Activated CD4-positive, CD25-positive, alpha-beta regulatory T cell treated with anti-CD3 and anti-CD28 coated beads, Interleukin-2, amount 50 U/mL, for 16 hours (primary cell): ENCODE measurements around the gene PPP1R1C.

ENCODE experiments used
- DNase-seq: peaks from one replicate; pipeline ENCODE4 v3.0.0-alpha.2; 2020; ENCODE audit warnings: low read depth, low spot score

PPP1R1C gene

DNA sequence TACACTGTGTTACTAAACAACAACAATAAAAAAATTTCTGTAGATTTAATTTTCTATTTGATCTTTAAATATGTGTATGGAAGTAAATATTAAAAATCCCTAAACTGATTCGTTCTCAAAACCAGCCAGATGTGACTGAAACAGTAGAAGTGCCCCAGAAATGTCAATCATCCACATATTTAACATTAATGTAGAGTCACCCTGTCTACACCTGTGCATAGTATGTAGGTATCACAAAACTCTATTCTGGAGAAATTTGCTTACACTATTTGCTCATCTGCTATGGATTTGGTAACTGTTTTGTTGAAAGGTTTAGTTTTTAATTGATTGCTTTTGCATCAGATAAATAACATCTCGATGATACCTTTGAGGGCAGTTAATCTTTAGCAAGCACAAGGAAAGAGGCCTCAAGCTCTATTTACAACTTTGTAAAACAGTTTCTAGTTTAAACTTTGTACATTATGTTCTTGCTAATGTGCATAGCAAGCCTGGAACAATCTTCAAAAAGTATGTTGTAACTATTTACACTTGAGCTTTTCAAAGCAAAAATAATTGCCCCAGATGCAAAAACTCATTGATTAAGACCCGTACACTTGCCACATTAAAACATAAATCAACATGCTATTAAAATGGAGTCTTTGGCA lies 76.8 kb downstream of the PPP1R1C start:
- no peak for DNase-seq

- DNase-seq, result no peak
These were observed 78.5 kb downstream of the PPP1R1C start for GRCh38 chr2:182064019-182064778.

GRCh38 chr2:182066400-182067087 lies 80.9 kb downstream of the PPP1R1C start:
- no peak for DNase-seq

GRCh38 chr2:182067393-182067792 lies 81.7 kb downstream of the PPP1R1C start:
- DNase-seq, result no peak

GRCh38 chr2:182068811-182069210 lies 83.2 kb downstream of the PPP1R1C start:
- DNase-seq, result no peak

DNA sequence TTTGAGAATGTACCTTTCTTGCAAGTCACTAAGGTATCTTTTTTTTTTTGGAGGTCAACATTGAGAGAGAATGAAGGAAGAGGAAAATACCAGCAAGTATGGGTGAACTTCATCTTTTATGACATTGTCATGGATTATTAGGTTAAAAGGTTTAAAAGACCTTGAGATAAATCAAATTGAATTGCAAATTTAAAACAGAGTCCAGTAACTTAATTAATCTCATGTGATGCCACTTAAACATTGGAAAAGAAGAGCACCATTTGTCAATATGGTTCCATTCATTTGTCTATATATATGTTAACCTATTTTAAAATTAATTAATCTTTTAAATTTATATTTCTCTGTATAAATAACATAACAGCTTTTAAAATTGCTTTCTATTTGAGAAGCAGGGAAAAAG lies 83.8 kb downstream of the PPP1R1C start:
- no peak for DNase-seq

DNA sequence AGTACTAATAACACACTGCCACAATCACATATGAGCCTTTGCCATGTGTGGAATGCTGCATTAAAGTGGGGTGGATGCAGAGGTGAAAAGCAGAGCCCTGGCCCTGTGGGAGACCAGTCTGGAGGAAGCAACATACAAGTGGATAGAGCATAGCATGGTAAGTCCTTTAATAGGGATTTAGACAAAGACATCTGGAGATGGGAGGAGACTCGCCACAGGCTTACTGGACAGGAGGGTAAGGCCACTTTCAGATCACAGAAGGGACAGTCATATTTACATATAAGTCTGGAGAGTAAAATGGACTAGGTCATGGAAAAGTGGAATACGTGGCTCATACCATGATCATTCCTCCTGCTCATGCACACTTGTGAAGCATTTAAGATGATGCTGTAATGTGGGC lies 84.3 kb downstream of the PPP1R1C start:
- DNase-seq, result no peak

DNA sequence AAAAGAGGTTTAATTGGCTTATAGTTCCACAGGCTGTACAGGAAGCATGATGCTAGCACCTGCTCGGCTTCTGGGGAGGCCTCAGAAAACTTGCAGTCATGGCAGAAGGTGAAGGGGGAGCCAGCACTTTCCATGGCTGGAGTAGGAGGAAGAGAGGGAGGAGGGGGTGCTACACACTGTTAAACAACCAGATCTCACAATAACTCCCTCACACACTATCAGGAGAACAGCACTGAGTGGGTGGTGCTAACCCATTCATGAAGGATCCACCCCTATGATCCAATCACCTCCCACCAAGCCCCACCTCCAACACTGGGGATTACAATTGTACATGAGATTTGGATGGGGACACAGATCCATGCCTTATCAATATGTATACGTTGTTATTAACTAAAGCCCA lies 85.1 kb downstream of the PPP1R1C start:
- DNase-seq, result no peak

- DNase-seq, result no peak
These were observed 87.2 kb downstream of the PPP1R1C start for GRCh38 chr2:182072861-182073260.

- no peak for DNase-seq
These were observed 88.0 kb downstream of the PPP1R1C start for GRCh38 chr2:182073613-182074012.

GRCh38 chr2:182077023-182077422 lies 91.4 kb downstream of the PPP1R1C start:
- no peak for DNase-seq

DNA sequence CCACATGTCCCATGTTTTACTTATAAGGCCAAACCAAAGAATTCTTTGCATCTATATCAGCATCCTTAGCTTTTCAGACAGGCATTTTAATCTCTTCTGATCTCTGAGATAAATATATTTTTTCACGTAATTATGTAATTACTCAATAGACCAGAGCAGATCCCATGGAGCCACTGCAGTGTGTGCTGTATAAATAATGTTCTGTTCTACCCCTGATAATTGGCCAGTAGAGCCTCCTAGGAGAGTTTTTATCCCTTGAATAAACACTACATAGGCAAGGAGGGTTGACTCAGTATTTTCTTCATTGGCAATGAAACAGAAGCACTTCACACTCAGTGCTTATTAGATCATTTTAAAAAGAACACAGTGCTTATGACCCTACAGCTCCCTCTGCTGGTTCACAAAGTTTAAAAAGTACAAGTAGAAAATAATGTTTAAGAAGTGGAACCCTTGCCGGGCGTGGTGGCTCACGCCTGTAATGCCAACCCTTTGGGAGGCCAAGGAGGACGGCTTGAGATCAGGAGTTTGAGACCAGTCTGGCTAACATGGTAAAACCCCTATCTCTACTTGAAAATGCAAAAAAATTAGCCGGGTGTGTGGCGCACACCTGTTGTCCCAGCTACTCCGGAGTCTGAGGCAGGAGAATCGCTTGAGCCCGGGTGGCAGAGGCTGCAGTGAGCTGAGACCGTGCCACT lies 91.9 kb downstream of the PPP1R1C start:
- DNase-seq, result no peak

- DNase-seq, result no peak
These were observed 93.4 kb downstream of the PPP1R1C start for GRCh38 chr2:182078988-182079602.

DNA sequence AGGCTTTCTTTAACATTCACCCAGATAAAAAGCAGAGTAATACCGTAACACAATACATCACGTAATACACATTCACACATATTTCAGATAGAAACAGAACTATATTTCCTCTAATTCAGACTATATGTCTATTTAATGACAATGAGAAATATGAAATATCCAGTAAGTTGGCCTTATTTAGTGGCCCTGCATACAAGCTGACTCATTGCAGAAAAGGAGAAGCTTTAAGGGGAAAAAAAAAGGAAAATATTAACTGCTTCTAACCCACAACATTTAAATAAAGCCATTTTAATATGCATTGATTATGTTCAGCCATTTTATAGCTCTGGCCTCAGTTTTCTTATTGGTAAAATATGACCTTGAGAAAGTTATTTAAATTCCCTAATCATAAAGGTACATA lies 94.8 kb downstream of the PPP1R1C start:
- DNase-seq, result no peak

DNA sequence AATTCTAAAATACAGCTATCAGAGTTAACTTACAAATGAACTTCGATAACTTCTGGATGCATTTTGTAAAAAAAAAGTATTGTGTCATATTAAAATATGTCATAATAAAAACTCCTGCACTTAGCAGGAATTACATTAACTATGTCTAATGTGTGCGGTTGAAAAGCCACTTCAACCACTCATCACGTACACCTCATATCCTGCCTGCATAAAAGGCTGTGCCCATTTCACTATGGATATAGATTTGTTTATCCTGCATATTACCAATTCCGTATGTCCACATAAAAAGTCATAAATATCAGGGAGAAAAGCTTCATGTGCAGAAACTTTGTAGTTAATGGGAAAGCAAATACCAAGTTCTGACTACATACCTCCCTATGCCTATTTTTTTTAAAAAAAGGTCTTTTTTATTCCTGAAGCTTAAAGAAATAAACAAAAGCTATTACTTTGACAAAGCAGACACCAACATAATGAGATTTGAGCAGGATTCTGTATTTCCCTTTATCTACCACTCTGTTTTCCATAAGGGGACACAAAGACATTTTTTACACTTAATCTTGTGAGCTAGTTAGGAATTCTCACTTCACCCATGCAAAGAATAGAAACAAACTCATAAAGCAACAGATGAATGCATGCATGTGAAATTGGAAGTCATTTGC lies 96.1 kb downstream of the PPP1R1C start:
- no peak for DNase-seq

GRCh38 chr2:182088681-182089320 lies 103.1 kb downstream of the PPP1R1C start:
- DNase-seq, result no peak

- DNase-seq, result no peak
These were observed 104.8 kb downstream of the PPP1R1C start for GRCh38 chr2:182090486-182090885.

- no peak for DNase-seq
These were observed 112.0 kb downstream of the PPP1R1C start for GRCh38 chr2:182097571-182098164.

DNA sequence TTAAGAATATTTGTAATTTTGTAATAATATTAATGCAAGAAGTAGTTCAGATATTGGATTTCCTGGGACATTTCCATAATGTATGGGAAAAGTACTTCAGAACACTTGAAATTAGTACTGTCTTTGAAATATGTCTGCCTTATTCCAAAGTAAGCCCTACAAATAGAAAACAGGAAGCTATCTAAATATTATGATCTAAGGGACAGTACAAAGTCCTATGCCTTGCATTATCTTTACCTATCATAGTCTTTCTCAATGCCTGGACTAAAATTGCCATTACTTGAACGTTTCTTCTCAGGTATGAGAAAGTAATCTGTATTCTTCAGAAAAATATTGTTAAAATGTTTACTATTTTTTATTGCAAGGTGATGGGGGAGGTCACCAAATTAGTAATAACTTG lies 113.0 kb downstream of the PPP1R1C start:
- DNase-seq, result no peak

DNA sequence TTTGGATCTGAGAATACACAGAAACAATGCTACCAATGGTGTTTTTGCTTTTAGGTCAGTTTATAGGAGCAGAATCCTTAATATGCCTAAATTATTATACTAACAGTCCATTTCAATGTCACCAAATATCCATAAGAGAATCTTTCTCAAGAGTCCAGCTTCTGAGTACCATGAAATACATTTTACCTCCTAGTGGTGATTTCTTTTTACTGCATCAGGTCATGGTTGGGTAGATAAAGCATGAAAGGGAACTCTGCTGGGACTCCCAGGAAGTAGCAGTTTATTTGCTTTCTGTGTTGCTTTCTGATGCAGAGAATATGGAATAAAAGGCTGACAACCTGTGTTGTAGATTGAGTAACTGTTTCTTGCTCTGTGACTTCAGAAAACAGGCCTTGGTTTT lies 115.6 kb downstream of the PPP1R1C start:
- DNase-seq, result no peak
